H1 (cell line): ENCODE results near the gene RGL2.

Source experiments
- ATF2 ChIP-seq: IDR thresholded peaks from 2 replicates; pipeline ENCODE4 v1.6.1; 2012; ENCODE audit warnings: low read length, inconsistent platforms
- EZH2 ChIP-seq: fragments of 200-600 bp; sonication (generic); IDR thresholded peaks from 2 replicates; pipeline ENCODE4 v1.7.1; 2012; ENCODE audit warnings: low read depth, mild to moderate bottlenecking, moderate library complexity, low read length, inconsistent platforms; ENCODE audit not compliant: severe bottlenecking
- TEAD4 ChIP-seq: IDR thresholded peaks from 2 replicates; pipeline ENCODE4 v1.6.1; 2012; ENCODE audit warnings: low read depth, low read length, inconsistent platforms, mixed read lengths
- TF ChIP-seq, protein P1 (sequence below): IDR thresholded peaks from 2 replicates; pipeline ENCODE4 v1.6.1; 2012; ENCODE audit warnings: inconsistent platforms
- TF ChIP-seq, protein P2 (sequence below), 3 experiments: IDR thresholded peaks; 1 replicate in 2 of 3; 2 replicates in 1 of 3; pipeline versions ENCODE4 v1.5.1 to v1.6.1; 2011; ENCODE audit warnings: low read length in 3 of 3, mild to moderate bottlenecking in 3 of 3, inconsistent platforms in 2 of 3, low read depth in 1 of 3, moderate library complexity in 1 of 3; ENCODE audit not compliant: insufficient read depth in 1 of 3; ENCODE audit errors: control extremely low read depth in 1 of 3

GRCh38 chr6:33313105-33313708 lies 14.5 kb upstream of the RGL2 start:
- no peak for TF ChIP-seq EZH2
- TF ChIP-seq, protein P1, sequence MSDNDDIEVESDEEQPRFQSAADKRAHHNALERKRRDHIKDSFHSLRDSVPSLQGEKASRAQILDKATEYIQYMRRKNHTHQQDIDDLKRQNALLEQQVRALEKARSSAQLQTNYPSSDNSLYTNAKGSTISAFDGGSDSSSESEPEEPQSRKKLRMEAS, result no peak
- no peak for TF ChIP-seq TEAD4
- TF ChIP-seq, protein P2, sequence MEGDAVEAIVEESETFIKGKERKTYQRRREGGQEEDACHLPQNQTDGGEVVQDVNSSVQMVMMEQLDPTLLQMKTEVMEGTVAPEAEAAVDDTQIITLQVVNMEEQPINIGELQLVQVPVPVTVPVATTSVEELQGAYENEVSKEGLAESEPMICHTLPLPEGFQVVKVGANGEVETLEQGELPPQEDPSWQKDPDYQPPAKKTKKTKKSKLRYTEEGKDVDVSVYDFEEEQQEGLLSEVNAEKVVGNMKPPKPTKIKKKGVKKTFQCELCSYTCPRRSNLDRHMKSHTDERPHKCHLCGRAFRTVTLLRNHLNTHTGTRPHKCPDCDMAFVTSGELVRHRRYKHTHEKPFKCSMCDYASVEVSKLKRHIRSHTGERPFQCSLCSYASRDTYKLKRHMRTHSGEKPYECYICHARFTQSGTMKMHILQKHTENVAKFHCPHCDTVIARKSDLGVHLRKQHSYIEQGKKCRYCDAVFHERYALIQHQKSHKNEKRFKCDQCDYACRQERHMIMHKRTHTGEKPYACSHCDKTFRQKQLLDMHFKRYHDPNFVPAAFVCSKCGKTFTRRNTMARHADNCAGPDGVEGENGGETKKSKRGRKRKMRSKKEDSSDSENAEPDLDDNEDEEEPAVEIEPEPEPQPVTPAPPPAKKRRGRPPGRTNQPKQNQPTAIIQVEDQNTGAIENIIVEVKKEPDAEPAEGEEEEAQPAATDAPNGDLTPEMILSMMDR (IDR thresholded peaks at IDR 0.05; ENCODE audit: control extremely low read depth in 1 of 3, insufficient read depth in 1 of 3, low read depth in 1 of 3, low read length in 3 of 3), result no peak
- TF ChIP-seq ATF2, result no peak
